Stimulated activated naive CD4-positive, alpha-beta T cell (primary cell): Measurements from ENCODE around the gene TMEM138.
A peak's percentile ranks its signal among the peaks of the same experiment; 100 is the strongest.
"Not testable (repeated sequence)": the region's sequence is repeated elsewhere in the genome, so short reads cannot be mapped to it uniquely, and the experiment has no call there.

Experiments used
- DNase-seq, 6 experiments: peaks; one replicate each; lab custom pipeline; 2025; lab: John Stamatoyannopoulos, UW

Gene TMEM138

GRCh38 chr11:61367406-61367805, 5.2 kb downstream of the TMEM138 start:
- no peak for DNase-seq

GRCh38 chr11:61368646-61369045, 6.5 kb downstream of the TMEM138 start:
- no peak for DNase-seq

GRCh38 chr11:61369372-61370348, 7.5 kb downstream of the TMEM138 start:
- no peak for DNase-seq

- DNase-seq: no peak
Measured at GRCh38 chr11:61370349-61371005, 8.3 kb downstream of the TMEM138 start.

GRCh38 chr11:61372659-61373420, 10.7 kb downstream of the TMEM138 start:
- no peak for DNase-seq

- no peak for DNase-seq
Measured at GRCh38 chr11:61375761-61376108, 13.6 kb downstream of the TMEM138 start.

- DNase-seq: no peak
Measured at GRCh38 chr11:61377461-61378160, 15.4 kb downstream of the TMEM138 start.

- no peak for DNase-seq
Measured at GRCh38 chr11:61378713-61379313, 16.6 kb downstream of the TMEM138 start.

GRCh38 chr11:61380884-61381283, 18.7 kb downstream of the TMEM138 start:
- no peak for DNase-seq

GRCh38 chr11:61383859-61384258, 21.7 kb downstream of the TMEM138 start:
- not testable (repeated sequence) for DNase-seq

- DNase-seq: no peak
Measured at GRCh38 chr11:61384271-61385242, 22.4 kb downstream of the TMEM138 start.

GRCh38 chr11:61390161-61390560, 28.0 kb downstream of the TMEM138 start:
- DNase-seq: no peak

- peak in 5 of 6 experiments; percentile 2 to 40 (median 16) for DNase-seq
Measured at GRCh38 chr11:61392981-61393595, 30.9 kb downstream of the TMEM138 start.

GRCh38 chr11:61401173-61401572, 39.0 kb downstream of the TMEM138 start:
- no peak for DNase-seq

- DNase-seq: no peak
Measured at GRCh38 chr11:61401573-61401972, 39.4 kb downstream of the TMEM138 start.

GRCh38 chr11:61403658-61404057, 41.5 kb downstream of the TMEM138 start:
- no peak for DNase-seq

- DNase-seq: no peak
Measured at GRCh38 chr11:61404103-61404502, 41.9 kb downstream of the TMEM138 start.

- DNase-seq: no peak
Measured at GRCh38 chr11:61404641-61405040, 42.5 kb downstream of the TMEM138 start.

GRCh38 chr11:61406067-61406466, 43.9 kb downstream of the TMEM138 start:
- DNase-seq: no peak
